Cardiac septum (tissue), 1 donor: ENCODE results near the gene BCORL1. TPM values are rescaled to one million over a fixed set of nuclear protein-coding genes. Genes with fewer than 3 reads are reported as not detected.

Source experiments
- DNase-seq: peaks from one replicate; pipeline ENCODE4 v3.0.0-alpha.2; 2020; ENCODE audit warnings: low spot score
- intact Hi-C: fragments of 100-400 bp; cut with DNase I; formaldehyde crosslinking; loops from one replicate; pipeline ENCODE4 v1.14.0; 2022
- total RNA-seq: library from RNA; stranded (reverse); fragmentation: NEBNext Ultra II Directional; extraction: Animal tissue kit (Norgen Biotek cat#: 25700); gene quantifications from one replicate; pipeline ENCODE4 v1.2.1, GENCODE V29; 2021
- donor health status: DM: no; HTN: no; CAD: no.

Gene BCORL1
- total RNA-seq, 1 donor from 2014 or later = 9.8 TPM

DNA sequence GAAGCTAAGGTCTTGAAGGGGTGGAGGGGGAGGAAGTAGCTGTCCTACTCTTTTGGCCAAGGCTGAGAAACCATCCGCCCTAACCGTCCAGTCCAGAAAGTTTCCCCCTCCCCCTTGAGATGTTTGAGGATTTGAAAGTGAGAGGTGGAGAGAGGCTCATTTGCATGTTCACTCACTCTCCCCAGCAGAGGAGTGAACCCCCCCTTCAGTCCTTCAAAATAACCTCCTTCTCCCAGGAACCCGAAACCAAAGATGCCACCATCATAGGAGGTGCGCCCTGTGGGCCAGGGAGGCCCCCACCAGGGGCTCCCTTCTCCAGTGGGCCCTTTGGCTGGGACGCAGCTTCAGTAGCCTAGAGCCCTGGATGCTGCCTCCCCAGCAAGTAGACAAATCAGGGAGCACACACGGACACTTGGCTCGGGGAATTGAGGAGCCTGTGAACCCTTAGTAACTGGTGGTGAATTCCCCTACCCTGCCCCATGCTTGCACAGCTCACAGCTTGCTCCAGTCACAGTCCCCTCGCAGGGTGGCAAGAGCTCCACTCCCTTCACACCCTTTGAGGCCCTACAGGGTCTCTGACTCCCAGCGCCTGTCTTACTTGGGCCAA lies 102.3 kb downstream of the BCORL1 start:
- intact Hi-C loops = no loop called here
- DNase-seq = no peak

DNA sequence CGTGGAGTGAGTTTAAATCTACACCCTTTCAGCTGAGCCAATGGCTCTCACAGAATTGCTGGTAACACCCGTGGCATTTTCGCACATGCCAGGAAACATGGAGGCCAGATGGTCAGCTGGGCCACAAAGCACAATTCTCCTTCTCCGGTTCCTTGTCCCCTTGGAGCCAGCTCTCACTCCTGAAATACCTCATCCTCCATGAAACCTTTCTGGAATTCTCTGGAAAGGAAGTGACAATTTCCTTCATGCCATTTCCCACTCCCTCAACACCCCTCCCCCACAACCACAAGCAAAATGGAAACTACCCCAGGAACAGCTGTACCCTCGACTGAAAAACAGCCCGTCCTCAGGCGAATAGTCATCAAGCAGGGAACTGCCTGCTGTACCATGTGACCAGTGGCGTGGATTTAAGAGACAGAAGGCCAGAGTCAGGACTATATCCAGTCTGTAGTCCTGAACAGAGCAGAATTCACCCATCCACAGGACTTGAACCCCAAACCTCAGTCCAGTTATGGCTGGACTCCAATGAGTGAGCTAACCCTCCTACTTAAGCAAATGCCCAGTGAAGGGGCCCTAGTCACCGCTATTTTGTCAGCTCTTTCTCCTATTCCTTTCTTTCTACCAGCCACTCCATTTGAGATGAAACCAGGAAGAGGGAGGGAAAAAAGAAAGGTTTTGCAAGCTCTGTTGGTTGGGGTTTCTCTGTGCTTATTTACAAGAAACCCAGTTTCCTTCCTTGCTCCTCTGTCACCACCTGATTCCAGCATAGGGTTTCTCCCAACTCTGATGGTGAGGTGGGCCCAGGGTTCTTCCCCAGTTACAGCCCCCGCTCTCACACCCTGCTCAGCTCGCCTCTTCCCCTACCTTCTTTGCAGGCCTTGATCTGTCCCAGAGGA lies 103.4 kb downstream of the BCORL1 start:
- intact Hi-C loops = no loop called here

DNA sequence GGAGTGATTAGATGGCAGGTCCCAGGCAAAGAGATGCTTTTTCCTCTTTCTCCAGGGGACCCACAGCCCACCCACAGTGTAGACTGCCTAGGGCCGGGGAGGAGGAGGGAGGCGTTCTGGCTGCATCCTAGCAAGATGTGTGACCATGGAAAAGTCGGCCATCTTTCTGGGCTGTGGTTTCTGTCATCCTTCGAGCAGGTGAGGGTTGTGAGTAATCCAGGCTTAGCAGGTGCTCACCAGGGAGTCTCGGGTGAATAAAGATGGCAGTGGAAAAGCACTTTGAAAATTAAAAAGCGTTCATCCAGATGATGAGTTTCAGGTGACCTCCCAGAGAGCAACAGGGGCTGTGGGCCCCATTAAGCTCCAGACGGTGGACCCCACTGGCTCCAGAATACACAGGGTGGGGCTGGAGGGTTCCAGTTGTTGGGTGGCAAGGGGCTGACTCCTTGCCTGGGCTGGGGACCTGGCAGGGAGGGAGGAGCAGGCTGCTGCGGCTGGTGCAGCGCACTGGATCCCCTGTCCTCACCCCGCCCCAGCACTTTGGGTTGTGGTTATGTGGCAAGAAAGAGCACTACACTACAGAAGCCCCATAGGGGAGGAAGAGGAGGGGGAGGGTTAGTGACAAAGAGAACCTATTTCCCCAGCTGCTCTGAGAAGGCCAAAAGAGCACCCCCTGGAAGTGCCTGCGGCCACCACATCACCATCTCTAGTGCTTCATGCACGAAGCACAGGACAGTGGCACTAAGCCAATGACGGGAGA lies 104.2 kb downstream of the BCORL1 start:
- intact Hi-C loops = no loop called here
- DNase-seq = no peak

More for the DNA sequence above, 103.4 kb downstream of the BCORL1 start:
- DNase-seq = no peak

DNA sequence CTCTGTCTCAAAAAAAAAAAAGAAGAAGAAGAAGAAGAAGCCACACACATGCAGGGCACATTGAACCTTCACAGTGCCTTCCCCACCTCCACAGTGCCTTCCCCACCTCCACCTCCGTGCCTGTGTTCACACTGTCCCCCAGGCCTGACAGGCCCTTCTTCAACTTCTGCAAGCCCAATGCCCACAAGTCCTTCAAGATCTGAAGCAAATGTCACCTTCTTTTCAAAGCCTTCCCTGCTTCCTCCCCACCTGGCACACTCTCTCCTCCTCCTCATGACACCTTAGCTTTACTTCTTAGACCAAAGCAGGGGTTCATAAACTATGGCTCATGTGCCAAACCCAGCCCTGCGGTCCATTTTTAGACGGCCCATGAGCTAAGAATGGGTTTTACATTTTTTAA lies 107.9 kb downstream of the BCORL1 start:
- no peak for DNase-seq
- intact Hi-C loops = no loop called here

DNA sequence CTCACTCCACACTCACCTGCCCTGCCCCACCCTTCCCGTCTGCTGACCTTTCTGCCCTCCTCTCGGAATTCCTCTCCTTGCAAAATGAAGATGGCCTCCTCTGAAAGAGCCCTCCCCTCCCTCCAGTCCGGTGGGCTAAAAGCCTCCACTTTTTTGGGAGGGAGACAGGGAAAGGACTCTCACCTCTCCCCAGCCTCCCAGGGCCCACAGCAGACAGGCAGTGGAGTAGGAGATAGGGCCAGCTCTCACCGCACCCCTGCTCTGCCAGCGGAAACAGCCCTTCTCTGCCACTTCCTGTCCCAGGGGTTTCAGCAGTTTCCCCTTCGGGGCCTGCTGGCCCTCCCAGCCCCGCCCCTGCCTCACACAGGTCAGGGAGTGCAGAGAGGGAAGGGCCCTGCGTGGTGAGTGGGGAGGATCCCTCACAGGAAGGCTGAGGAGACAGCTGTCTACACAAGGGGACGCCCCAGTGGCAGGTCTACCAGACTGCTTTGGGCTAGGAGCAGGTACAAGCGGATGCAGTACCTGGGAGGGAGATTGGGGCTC lies 109.6 kb downstream of the BCORL1 start:
- intact Hi-C loops = no loop called here

DNA sequence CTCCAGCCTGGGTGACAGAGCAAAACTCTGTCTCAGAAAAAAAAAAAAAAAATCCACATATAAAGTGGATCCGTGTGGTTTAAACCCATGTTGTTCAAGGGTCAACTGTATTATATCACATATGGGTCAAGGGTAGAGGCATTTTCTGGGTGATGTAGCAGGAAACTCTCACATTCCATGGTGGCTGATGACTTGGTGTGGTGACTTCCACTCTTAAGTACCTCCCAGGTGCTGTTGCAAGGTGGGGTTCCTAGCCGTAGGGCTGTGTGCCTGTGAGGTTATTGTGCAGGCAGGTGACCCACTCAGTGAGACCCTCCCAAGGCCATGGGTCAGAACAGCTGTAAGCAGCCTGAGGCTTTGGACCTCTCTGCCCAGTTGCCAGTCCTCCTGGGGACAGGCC lies 110.8 kb downstream of the BCORL1 start:
- intact Hi-C loops = no loop called here
- DNase-seq = no peak

More for the DNA sequence above, 109.6 kb downstream of the BCORL1 start:
- peak; percentile 89 for DNase-seq

DNA sequence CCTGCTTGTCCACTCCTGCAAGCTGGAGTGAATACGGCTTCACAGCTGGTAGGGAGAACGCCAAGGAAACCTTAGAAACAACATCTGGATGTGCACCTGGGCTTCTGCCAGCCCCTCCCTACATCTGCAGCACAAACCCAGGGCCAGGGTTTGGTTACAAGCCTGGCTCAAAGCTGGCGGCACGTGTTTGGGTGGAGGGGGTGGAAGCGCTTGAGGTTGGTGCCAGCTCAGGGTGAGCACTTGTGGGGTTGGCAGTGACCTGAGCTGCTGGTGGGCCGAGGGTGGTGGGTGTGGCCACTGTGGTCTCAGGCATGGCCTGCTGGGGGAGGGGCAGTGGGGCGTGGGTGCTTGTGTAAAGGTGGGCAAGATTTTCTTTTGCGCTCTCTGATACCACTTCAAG lies 112.3 kb downstream of the BCORL1 start:
- intact Hi-C loops = no loop called here
- no peak for DNase-seq

DNA sequence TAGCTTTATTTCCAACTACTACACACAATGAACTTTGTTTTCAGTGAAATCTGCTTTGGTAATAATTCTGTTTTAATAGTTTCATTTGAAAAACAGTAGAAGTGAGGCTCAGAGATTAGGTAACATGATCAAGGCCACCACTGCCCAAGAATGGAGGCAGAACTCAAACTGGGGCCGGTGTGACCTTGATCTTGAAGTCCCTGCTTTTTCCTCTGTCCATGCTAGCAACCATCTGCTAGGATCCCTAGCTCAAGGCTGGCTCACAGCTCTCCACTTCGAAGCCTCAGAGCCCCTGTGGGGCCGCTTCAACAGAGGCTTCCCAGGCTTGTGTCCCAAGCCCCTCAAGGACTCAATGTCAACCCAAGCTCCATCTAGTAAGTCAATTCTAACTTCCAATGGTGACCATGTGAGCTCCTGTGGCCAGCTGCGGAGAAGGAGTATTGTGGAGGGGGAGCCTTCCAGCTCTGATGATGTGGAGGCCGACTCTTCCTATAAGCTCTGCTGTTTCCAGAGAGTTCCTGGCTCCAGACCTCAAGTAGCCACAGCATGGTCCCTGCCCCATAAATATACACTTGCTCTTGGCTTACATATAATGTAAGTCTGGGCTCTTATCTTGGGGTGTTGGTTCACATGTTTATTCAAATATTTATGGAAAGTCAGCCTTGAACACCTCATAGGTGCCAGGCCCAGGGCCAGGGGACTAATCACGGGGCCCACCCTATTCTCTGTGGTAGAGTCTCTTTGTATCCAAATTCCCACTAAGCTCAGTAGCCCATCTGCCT lies 113.0 kb downstream of the BCORL1 start:
- DNase-seq = no peak
- intact Hi-C loops = no loop called here

DNA sequence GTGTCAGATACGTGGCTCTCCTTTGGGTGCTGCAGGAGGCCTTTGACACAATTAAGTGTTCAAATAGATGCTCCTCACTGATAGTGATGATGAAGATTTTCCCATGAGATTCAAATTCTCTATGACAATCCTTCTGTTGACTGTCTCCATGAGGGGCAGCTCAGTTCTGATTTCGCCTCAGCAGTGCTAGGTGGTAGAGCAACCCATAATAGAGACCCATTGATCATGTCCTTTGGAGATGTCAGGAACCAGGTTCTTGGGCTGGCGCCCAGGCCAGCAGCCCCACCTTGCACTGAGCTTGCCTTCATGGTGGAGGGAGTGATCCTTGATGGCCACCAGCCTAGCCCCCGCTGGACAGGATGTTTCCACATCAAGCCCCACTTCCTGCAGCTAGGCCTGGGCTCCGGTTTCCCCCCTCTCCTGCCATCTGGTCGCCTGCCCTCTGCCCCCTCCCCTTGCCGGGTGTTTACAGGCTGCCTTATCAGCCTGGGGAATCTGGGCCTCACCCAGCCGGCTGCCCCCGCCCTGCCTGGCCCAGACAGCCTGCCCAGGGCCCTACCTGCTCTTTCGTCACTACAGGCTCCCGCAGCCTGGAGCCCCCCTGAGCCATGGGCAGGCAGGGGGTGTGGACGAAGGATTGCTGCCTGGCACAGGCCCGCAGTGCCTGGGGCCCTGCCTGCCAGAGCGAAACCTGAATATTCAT lies 115.2 kb downstream of the BCORL1 start:
- DNase-seq = no peak
- intact Hi-C loops = no loop called here

DNA sequence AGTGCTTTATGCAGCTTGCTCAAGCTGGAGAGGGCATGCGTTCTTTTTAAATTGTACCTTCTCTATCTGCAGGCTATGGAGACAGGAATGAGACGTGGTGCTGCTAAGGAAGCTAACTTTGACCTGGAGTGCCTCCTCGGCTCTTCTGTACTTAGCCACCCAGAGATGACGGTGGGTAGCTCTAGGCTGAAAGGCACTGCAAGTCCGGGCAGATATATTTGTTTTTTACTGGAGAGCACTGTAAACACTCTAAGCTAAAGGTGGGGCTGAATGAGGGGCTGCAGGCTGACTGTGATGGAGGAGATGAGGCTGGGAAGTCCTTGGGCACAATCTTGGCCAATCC lies 115.7 kb downstream of the BCORL1 start:
- DNase-seq = no peak
- intact Hi-C loops = no loop called here

DNA sequence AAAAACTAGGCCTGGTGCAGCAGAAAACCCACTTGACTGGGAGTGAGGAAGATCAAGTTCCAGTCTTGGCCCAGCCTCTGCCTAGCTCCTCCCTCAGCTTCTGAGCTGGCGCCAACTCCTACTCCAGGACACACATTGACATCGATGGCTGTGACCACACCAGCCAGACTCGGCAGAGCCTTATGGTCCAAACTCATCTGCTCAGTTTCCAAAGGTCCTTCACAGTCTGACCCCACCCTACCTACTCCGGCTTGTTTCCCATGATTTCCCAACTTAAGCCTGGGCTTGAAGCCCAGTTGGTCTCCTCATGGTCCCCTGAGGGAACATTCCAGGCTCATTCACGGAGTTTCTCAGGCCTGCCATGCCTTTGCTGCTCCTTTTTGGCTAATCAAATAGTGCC lies 117.7 kb downstream of the BCORL1 start:
- intact Hi-C loops = no loop called here
- DNase-seq = no peak

DNA sequence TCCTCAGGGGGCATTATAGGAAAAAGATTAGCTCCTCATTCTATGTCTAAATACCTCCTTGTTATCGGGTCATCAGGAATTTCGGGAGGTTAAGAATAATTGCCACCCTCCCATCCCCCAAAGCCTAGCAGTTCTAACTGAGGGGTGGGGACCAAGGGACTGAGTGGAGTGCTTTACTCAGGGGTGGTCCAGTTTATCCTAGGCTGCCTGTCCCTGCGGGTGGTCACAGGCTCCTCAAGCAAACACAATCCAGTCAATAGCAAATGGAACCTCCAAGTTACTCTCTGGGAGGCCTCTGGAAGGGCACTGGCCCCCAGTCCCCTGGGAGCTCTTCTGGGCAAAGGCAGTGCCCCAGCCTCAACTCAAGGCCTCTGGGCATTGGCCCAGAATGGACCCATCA lies 121.2 kb downstream of the BCORL1 start:
- intact Hi-C loops = no loop called here

DNA sequence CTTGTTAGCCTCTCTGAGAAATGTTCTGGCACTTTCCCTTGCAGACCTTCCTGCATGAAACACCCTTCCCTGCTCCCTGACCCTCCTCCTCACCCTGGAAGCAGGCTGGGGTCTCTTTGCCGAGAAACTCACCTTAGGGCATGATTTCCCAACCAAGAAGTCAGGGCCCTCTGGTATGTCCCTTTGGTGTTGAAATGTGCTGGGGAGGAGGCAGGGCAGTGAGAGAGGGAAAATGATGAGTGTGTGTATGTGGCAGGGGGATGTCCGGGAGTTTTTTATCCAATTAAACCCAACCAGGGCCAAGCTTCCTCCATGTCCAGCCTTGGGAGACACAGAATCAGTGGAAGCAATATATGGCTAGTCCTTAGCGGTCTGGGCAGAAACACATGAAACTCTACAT lies 122.8 kb downstream of the BCORL1 start:
- intact Hi-C loops = no loop called here
- DNase-seq = no peak

More for the DNA sequence above, 121.2 kb downstream of the BCORL1 start:
- DNase-seq = no peak

DNA sequence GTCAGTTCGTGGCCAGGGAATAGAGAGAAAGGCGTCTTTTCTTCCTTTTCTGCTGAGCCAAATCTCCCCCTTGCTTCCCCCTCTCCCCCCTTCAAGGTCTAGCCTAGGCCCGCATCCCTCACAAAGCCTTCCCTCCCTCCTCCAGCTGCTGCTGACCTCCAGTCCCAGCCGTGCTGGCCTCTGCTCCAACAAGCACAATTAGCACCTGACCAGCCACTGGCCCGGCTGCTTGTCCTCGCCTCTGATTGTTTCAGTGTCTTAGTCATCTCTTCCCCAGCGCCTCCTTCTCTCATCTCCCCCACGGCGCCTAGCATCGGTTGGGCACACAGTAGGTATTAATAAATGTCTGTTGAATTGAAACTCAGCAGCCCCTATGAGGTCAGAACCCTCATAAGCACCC lies 123.6 kb downstream of the BCORL1 start:
- DNase-seq = no peak
- intact Hi-C loops = no loop called here

Other genes with a start within 250 kb of the BCORL1 start
- 0.22 TPM for gene XPNPEP2, start 243.7 kb upstream of the BCORL1 start, total RNA-seq
- gene SASH3, start 202.7 kb upstream of the BCORL1 start, total RNA-seq = 3.8 TPM
- gene ZDHHC9, start 138.7 kb upstream of the BCORL1 start, total RNA-seq = 9.2 TPM
- 8.9 TPM for gene UTP14A, start 76.5 kb upstream of the BCORL1 start, total RNA-seq
- 3.7 TPM for gene ELF4, start 127.9 kb downstream of the BCORL1 start, total RNA-seq
- gene AIFM1, start 183.2 kb downstream of the BCORL1 start, total RNA-seq = 97.3 TPM
- 1.2 TPM for gene RAB33A, start 189.3 kb downstream of the BCORL1 start, total RNA-seq